ENCODE results near the gene UHRF1.
"Not testable (repeated sequence)": the region's sequence is repeated elsewhere in the genome, so short reads cannot be mapped to it uniquely, and the experiment has no call there.

DNA sequence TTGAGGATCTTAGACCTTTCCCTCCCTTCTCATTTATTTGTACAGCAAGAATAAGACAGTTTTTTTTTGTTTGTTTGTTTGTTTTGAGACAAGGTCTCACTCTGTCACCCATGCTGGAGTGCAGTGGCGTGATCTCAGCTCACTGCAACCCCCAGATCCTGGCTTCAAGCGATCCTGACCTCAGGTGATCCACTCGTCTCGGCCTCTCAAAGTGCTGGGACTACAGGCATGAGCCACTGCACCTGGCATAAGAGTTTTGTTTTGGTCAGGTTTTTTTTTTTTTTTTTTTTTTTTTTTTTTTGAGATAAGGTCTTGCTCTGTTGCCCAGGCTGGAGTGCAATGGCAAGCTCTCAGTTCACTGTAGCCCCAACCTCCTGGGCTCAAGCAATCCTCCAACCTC is 29.2 kb downstream of the UHRF1 start:
- TF ChIP-seq CTCF, POLR2A (IDR thresholded peaks at IDR 0.05): not testable (repeated sequence)
